Fibroblast of skin of right biceps (primary cell): ENCODE measurements around the gene GRK5.

Source experiments
- DNase-seq: peaks from one replicate; pipeline ENCODE4 v3.0.0-alpha.2; 2013

Gene GRK5

GRCh38 chr10:119320981-119321380, 113.6 kb downstream of the GRK5 start:
- no peak for DNase-seq

GRCh38 chr10:119323085-119324016, 116.0 kb downstream of the GRK5 start:
- no peak for DNase-seq

GRCh38 chr10:119325131-119325530, 117.8 kb downstream of the GRK5 start:
- DNase-seq: no peak

GRCh38 chr10:119326167-119326566, 118.8 kb downstream of the GRK5 start:
- DNase-seq: no peak

- no peak for DNase-seq
Measured at GRCh38 chr10:119327096-119327745, 119.8 kb downstream of the GRK5 start.

GRCh38 chr10:119328223-119328622, 120.9 kb downstream of the GRK5 start:
- no peak for DNase-seq

GRCh38 chr10:119330342-119330741, 123.0 kb downstream of the GRK5 start:
- no peak for DNase-seq

GRCh38 chr10:119331061-119331460, 123.7 kb downstream of the GRK5 start:
- DNase-seq: no peak

GRCh38 chr10:119333146-119333792, 125.9 kb downstream of the GRK5 start:
- peak; percentile 55 for DNase-seq

GRCh38 chr10:119335671-119336353, 128.4 kb downstream of the GRK5 start:
- peak; percentile 33 for DNase-seq

GRCh38 chr10:119336599-119336998, 129.2 kb downstream of the GRK5 start:
- no peak for DNase-seq

GRCh38 chr10:119337223-119337622, 129.9 kb downstream of the GRK5 start:
- DNase-seq: no peak

- DNase-seq: peak; percentile 72
Measured at GRCh38 chr10:119337796-119338432, 130.5 kb downstream of the GRK5 start.

GRCh38 chr10:119339109-119339508, 131.7 kb downstream of the GRK5 start:
- DNase-seq: no peak

GRCh38 chr10:119340893-119341458, 133.6 kb downstream of the GRK5 start:
- no peak for DNase-seq

GRCh38 chr10:119341459-119342301, 134.3 kb downstream of the GRK5 start:
- DNase-seq: peak; percentile 77

- no peak for DNase-seq
Measured at GRCh38 chr10:119342335-119342734, 135.0 kb downstream of the GRK5 start.

GRCh38 chr10:119343011-119343601, 135.7 kb downstream of the GRK5 start:
- DNase-seq: no peak

GRCh38 chr10:119344381-119344780, 137.0 kb downstream of the GRK5 start:
- no peak for DNase-seq

- no peak for DNase-seq
Measured at GRCh38 chr10:119346095-119346832, 138.9 kb downstream of the GRK5 start.
